Ectodermal cell (in vitro differentiated cells): Measurements from ENCODE around the gene ZNF607.
A peak's percentile ranks its signal among the peaks of the same experiment; 100 is the strongest.

Source experiments
- H3K27ac ChIP-seq: 2 replicates; pipeline ENCODE4 v1.7.0; 2013; ENCODE audit warnings: mild to moderate bottlenecking, low read depth, low read length; ENCODE audit not compliant: insufficient read depth, poor library complexity, severe bottlenecking
- H3K27me3 ChIP-seq: 2 replicates; pipeline ENCODE4 v1.7.0; 2013; ENCODE audit warnings: mild to moderate bottlenecking, low read length; ENCODE audit not compliant: insufficient read depth, control insufficient read depth, poor library complexity, severe bottlenecking
- H3K36me3 ChIP-seq: one replicate; pipeline ENCODE4 v1.7.0; 2013; ENCODE audit warnings: low read length; ENCODE audit not compliant: control insufficient read depth, insufficient read depth
- H3K4me1 ChIP-seq: one replicate; pipeline ENCODE4 v1.7.0; 2013; ENCODE audit warnings: low read length; ENCODE audit not compliant: control insufficient read depth, insufficient read depth
- H3K4me3 ChIP-seq: 2 replicates; pipeline ENCODE4 v1.7.0; 2013; ENCODE audit warnings: low read depth, low read length, control low read depth; ENCODE audit not compliant: insufficient read depth
- H3K9me3 ChIP-seq: 2 replicates; pipeline ENCODE4 v1.7.0; 2013; ENCODE audit warnings: mild to moderate bottlenecking, low read length, moderate library complexity; ENCODE audit not compliant: control insufficient read depth
- WGBS, 2 experiments: methylation state at CpG; one replicate each; pipeline ENCODE4 v1.1.7; 2013; ENCODE audit warnings: missing lambda C conversion rate in 2 of 2; 5-methylcytosine and 5-hydroxymethylcytosine counted together

Gene ZNF607

GRCh38 chr19:37654629-37655300, 64.8 kb downstream of the ZNF607 start:
- peaks cover 5% of the 10 kb centered on the region for H3K4me1 ChIP-seq
- H3K27me3 ChIP-seq: peaks cover 9% of the 10 kb centered on the region
- H3K4me3 ChIP-seq: peak overlapping the region; percentile 86
- H3K9me3 ChIP-seq: no peaks in the 10 kb centered on the region
- no peaks in the 10 kb centered on the region for H3K36me3 ChIP-seq
- peak overlapping the region; percentile 68 for H3K27ac ChIP-seq
- WGBS, 2 experiments: 0% methylated on average over 40 of the region's 40 CpGs

GRCh38 chr19:37654118-37654517, 65.4 kb downstream of the ZNF607 start:
- Histone ChIP-seq H3K9me3 (no peaks in the 10 kb centered on the region), H3K27ac (peak overlapping the region; percentile 68), H3K4me3 (peak overlapping the region; percentile 86), H3K27me3 (peaks cover 9% of the 10 kb centered on the region), H3K4me1 (peaks cover 5% of the 10 kb centered on the region), H3K36me3 (no peaks in the 10 kb centered on the region)
- WGBS, 2 experiments: 60 to 61% methylated on average over 5 of the region's 5 CpGs
